NCI-H146 (cell line): ENCODE measurements around the gene S100A5.

Source experiments
- DNase-seq: peaks from one replicate; lab custom pipeline; 2025; lab: John Stamatoyannopoulos, UW

The S100A5 gene

GRCh38 chr1:153546796-153547559 lies 6.2 kb upstream of the S100A5 start:
- DNase-seq = no peak

GRCh38 chr1:153546371-153546770 lies 5.6 kb upstream of the S100A5 start:
- DNase-seq = no peak

GRCh38 chr1:153545067-153546055 lies 4.6 kb upstream of the S100A5 start, which contains the start of gene S100A4:
S100A4 (minus strand) TSS chr1:153545806; CDS start chr1:153544794, 1,012 bp downstream.
- peak; percentile 85 for DNase-seq

GRCh38 chr1:153544453-153545066 lies 3.8 kb upstream of the S100A5 start:
- no peak for DNase-seq

- DNase-seq = no peak
Observed at GRCh38 chr1:153543736-153544135, 3.0 kb upstream of the S100A5 start.

GRCh38 chr1:153542956-153543711 lies 2.4 kb upstream of the S100A5 start:
- no peak for DNase-seq

- no peak for DNase-seq
Observed at GRCh38 chr1:153541641-153542590, 1.2 kb upstream of the S100A5 start.

- DNase-seq = no peak
Observed at GRCh38 chr1:153539395-153540093, 1.2 kb downstream of the S100A5 start.

- DNase-seq = peak; percentile 60
Observed at GRCh38 chr1:153538315-153538821, 2.4 kb downstream of the S100A5 start.

- DNase-seq = no peak
Observed at GRCh38 chr1:153537376-153537730, 3.4 kb downstream of the S100A5 start.

- peak; percentile 33 for DNase-seq
Observed at GRCh38 chr1:153536671-153537375, 3.9 kb downstream of the S100A5 start.

- DNase-seq = peak; percentile 88
Observed at GRCh38 chr1:153536012-153536670, 4.6 kb downstream of the S100A5 start.

GRCh38 chr1:153535242-153536011 lies 5.3 kb downstream of the S100A5 start, which contains the start of gene S100A6:
S100A6 (minus strand) TSS chr1:153535991; CDS start chr1:153535339, 652 bp downstream.
- DNase-seq = peak; percentile 30

- no peak for DNase-seq
Observed at GRCh38 chr1:153534925-153535241, 5.9 kb downstream of the S100A5 start.

GRCh38 chr1:153534226-153534924 lies 6.4 kb downstream of the S100A5 start:
- DNase-seq = no peak

- DNase-seq = peak; percentile 46
Observed at GRCh38 chr1:153533689-153534201, 7.0 kb downstream of the S100A5 start.
